ENCODE results near the gene REST.
"Not testable (repeated sequence)": the region's sequence is repeated elsewhere in the genome, so short reads cannot be mapped to it uniquely, and the experiment has no call there.

Gene REST, protein sequence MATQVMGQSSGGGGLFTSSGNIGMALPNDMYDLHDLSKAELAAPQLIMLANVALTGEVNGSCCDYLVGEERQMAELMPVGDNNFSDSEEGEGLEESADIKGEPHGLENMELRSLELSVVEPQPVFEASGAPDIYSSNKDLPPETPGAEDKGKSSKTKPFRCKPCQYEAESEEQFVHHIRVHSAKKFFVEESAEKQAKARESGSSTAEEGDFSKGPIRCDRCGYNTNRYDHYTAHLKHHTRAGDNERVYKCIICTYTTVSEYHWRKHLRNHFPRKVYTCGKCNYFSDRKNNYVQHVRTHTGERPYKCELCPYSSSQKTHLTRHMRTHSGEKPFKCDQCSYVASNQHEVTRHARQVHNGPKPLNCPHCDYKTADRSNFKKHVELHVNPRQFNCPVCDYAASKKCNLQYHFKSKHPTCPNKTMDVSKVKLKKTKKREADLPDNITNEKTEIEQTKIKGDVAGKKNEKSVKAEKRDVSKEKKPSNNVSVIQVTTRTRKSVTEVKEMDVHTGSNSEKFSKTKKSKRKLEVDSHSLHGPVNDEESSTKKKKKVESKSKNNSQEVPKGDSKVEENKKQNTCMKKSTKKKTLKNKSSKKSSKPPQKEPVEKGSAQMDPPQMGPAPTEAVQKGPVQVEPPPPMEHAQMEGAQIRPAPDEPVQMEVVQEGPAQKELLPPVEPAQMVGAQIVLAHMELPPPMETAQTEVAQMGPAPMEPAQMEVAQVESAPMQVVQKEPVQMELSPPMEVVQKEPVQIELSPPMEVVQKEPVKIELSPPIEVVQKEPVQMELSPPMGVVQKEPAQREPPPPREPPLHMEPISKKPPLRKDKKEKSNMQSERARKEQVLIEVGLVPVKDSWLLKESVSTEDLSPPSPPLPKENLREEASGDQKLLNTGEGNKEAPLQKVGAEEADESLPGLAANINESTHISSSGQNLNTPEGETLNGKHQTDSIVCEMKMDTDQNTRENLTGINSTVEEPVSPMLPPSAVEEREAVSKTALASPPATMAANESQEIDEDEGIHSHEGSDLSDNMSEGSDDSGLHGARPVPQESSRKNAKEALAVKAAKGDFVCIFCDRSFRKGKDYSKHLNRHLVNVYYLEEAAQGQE

GRCh38 chr4:56907489-56908205, at the start of gene REST:
Gene REST, plus strand, starts transcription at chr4:56907900. Its CDS starts 2,739 bp downstream, at chr4:56910639.
- DNase-seq (ENCODE audit: low read depth, low spot score): peak; percentile 29

DNA sequence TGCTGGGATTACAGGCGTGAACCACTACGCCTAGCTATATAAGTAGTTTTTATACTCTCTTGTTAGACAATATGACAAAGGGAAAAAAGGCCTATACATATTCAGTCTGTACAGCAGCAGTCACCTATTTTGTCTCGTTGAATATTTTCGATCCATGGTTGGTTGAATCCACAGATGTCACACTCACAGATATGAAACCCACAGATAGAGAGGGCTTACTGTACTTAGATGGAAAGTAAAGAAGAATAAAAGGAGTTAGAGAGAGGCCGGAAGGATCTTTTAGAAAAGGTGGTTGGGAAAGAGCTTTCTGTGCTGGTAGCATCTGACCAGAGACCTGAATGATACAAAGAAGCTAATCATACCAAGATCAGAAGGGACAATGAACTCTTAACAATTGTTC, 47.9 kb upstream of the REST start:
- no peak for DNase-seq (ENCODE audit: low read depth, low spot score)

- no peak for DNase-seq (ENCODE audit: low read depth, low spot score)
Observed at GRCh38 chr4:56860781-56861180, 46.9 kb upstream of the REST start.

DNA sequence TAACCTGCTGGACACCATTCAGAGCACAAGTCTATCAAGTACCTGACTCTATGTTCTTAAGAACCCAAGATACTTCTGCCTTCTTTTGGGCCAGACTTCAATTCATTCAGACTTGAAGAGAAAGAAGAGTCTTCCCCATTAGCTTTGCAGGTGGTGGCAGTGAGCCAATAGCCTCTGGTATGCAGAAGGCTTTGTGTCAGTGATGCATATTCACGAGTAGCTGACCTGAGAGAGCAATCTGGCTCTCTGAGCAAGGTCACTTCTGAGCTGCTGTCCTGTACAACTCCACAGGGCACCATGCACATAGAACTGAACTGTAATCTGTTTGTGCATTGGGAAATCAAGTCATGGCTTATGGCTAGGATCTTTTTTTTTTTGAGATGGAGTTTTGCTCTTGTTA, 46.3 kb upstream of the REST start:
- DNase-seq (ENCODE audit: low read depth, low spot score): no peak

DNA sequence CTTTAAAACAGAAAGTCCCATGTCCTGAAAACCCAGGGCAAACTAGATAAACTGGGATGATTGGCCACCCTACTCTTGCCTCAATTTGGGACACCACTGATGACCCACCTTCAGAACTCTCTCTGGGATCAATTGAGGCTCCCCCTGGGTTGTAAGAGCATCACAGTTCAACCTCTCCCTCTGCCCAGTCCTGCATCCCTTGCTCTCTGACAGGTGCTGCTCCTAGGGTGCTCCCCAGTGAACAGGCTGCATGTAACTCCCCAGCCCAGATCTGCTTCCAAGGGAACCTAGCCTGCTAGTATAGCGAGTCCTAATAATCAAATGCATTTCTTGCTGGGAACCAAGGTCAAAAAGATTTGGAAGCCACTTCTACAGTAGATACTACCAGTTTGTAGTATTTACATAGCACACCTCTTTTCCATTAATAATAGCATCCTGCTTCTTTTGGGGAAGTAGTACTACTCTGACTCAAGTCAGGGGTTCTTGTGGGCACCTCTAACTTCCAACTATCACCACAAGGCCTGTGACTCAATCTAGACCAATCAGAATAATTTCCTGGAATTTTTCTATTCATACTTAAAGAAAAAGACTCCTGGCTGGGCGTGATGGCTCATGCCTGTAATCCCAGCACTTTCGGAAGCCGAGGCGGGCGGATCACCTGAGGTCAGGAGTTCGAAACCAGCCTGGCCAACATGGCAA, 44.1 kb upstream of the REST start:
- DNase-seq (ENCODE audit: low read depth, low spot score): no peak

- DNase-seq (ENCODE audit: low read depth, low spot score): no peak
Observed at GRCh38 chr4:56870946-56871345, 36.8 kb upstream of the REST start.

- DNase-seq (ENCODE audit: low read depth, low spot score): no peak
Observed at GRCh38 chr4:56871371-56871866, 36.3 kb upstream of the REST start.

- no peak for DNase-seq (ENCODE audit: low read depth, low spot score)
Observed at GRCh38 chr4:56874166-56874565, 33.5 kb upstream of the REST start.

DNA sequence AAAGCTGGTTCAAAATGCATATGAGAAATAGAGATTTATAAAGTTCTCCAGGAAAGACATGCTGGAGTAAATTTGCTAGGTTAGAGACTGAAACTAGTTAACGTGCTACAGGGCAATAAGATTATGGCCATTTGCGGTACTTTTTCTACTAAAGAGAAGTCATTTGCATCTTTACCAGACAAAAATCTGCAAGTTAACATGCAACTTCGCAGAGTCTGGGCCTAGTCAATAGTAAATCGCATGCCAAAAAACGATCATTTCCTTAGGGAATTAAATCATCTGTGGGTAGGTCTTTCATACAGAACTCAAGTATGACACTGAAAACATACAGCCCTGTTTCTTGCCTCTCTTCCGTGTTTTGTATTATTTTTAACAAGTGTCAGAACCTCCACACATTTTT, 32.8 kb upstream of the REST start:
- DNase-seq (ENCODE audit: low read depth, low spot score): no peak

- DNase-seq (ENCODE audit: low read depth, low spot score): no peak
Observed at GRCh38 chr4:56876264-56876663, 31.4 kb upstream of the REST start.

DNA sequence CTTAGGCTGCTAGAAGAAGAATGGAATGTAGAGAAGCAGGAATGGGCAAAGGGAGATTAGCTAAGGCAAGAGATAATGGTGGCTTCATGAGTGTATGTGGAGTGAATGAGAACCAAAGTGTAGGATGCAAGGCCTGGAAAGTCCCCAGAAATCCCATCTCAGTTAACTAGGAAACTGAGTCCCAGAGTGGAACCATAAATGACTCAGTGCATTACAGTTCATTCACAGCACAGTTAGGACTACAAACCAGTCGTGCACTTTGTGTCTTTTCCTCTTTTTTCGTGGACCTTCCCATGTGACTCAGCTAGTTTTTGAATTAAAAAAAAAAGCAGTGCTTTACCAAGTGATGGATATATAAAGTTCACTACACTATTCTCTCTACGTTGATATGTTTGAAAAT, 27.7 kb upstream of the REST start:
- no peak for DNase-seq (ENCODE audit: low read depth, low spot score)

DNA sequence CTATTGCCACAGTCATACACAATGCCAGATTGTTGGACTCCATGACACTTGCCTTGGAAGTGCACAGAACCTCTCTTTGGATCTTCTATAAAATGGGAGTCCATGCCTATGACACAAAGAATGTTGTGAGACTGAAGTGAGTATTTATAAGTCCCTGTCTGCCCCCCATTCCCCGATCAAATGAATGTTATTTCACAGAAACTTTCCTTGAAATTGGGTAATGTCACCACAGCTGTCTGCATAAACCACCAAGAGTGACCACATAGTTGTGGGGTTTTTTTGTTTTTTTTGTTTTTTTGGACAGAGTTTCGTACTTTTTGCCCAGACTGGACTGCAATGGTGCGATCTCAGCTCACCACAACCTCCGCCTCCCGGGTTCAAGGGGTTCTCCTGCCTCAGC, 27.1 kb upstream of the REST start:
- DNase-seq (ENCODE audit: low read depth, low spot score): no peak

- DNase-seq (ENCODE audit: low read depth, low spot score): not testable (repeated sequence)
Observed at GRCh38 chr4:56884511-56884910, 23.2 kb upstream of the REST start.

DNA sequence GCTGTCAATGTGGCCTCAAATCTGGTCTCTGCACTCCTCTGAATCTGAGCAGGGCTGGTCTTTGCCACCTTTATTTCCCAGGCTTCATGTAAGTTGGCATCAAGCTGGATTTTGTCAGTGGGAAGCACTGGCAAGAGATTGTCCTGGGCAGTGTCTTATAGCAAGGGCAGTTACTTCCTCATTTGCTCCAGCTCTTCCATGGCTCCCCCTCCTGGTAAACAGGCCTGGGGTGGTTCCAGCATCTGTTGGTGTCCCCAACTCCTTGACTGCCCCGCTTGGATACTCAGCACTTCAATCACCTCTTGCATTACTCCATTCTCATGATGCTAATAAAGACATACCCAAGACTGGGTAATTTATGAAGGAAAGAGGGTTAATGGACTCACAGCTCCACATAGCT, 15.0 kb upstream of the REST start:
- DNase-seq (ENCODE audit: low read depth, low spot score): no peak

DNA sequence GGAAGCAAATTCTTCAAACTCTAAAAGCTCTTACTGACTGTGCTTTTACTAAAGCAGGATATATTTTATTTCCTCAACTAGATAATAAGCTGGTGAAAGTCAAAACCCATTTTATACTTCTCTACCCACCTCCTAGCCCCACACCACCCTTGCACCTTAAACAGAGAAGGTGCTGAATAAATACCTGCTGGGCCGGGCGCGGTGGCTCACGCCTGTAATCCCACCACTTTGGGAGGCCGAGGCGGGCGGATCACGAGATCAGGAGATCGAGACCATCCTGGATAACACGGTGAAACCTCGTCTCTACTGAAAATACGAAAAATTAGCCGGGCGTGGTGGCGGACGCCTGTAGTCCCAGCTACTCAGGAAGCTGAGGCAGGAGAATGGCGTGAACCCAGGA, 9.9 kb upstream of the REST start:
- DNase-seq (ENCODE audit: low read depth, low spot score): not testable (repeated sequence)

DNA sequence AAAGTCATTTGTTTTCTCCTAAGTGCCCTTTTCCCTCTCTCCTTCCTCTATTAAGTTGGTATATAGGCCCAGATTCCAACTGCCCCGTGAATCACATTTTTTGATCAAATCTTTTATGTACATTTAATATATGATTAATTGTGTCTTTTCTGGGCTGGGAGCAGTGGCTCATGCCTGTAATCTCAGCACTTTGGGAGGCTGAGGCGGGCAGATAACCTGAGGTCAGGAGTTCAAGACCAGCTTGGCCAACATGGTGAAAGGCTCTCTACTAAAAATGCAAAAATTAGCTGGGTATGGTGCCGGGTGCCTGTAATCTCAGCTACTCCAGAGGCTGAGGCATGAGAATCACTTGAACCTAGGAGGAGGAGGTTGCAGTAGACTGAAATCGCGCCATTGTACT, 7.5 kb upstream of the REST start:
- not testable (repeated sequence) for DNase-seq (ENCODE audit: low read depth, low spot score)

DNA sequence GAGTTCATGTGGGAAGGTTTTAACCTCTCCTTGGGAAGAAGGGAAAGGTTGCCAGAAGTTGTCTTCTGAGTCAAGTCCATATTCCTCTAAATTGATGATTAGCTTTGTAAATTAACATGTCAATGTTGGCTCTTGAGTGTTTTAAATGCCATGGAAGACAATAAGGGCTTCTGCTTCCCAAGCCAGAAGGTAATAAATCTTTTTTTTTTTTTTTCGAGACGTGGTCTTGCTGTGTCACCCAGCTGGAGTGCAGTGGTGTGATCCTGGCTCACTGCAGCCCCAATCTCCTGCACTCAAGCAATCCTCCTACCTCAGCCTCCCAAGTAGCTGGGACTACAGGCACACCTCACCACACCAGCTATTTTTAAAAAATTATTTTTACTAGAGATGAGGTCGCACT, 5.0 kb upstream of the REST start:
- no peak for DNase-seq (ENCODE audit: low read depth, low spot score)

DNA sequence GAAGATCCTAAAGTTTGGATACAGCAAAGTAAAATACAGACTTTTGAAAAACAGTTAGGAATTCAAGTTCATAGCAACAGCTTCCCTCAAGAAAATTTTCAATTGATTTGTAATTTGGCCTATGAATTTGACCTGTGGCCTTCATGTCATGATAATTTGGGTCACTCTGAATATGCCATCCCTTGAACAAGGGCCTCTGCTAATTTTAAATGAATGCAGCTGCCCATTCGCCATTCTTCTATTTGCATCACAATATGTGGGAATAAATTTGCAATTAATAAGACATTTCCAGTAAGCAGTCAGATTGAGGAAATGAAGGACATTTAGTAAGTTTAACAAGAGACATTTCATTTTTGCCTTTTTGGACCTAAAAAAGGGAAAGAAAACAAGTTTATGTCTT, 1.9 kb upstream of the REST start:
- DNase-seq (ENCODE audit: low read depth, low spot score): no peak

DNA sequence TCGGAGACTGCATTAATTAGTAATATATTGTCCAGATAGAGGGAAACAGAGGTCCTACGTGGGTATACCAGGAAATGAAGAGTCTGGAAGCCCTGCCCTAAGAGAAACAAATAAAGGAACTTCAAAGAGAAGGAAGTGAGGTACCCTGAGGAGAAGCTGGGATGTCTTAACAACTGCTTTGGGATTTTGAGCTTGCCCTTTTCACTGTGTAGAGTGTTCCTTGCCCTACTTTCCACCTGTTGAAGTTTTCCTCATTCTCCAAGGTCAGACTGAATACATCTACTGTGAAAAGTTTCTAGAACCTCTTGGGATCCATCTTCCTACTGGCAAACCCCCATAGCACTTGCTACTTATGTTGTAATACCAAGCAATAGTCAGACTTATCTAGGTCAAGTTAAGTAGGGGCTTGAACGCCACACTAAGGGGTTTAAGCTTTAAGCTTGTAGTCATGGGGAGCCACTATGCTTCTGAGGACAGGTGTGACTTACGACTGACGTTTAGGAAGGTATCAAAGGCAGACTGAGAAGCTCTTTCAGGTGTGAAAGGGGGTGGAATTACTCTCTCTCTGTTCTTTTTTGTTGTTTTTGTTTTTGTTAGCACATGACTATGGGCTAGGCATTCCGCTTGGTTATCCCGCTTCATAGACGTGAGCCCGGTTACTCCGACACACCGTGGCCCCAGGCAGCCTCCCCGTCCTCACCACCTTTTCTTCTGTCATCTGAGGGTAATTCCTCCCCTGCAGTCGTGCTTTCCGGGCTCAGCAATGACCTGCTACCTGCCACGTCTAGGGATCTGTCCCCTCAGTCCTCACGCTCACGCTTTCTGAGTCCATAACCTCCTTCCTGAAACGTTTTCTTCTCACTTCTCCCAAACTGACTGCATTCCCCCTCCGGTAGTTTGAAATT, 959 bp upstream of the REST start:
- no peak for DNase-seq (ENCODE audit: low read depth, low spot score)

Measured in smooth muscle cell of the brain vasculature (primary cell).